ENCODE measurements around the gene HERC6. TPM values are rescaled to one million over a fixed set of nuclear protein-coding genes. Genes with fewer than 3 reads are reported as not detected.
"Not testable (repeated sequence)": the region's sequence is repeated elsewhere in the genome, so short reads cannot be mapped to it uniquely, and the experiment has no call there.

Gene HERC6
- total RNA-seq, 1 experiment from 2014 or later, result 2.4 TPM

DNA sequence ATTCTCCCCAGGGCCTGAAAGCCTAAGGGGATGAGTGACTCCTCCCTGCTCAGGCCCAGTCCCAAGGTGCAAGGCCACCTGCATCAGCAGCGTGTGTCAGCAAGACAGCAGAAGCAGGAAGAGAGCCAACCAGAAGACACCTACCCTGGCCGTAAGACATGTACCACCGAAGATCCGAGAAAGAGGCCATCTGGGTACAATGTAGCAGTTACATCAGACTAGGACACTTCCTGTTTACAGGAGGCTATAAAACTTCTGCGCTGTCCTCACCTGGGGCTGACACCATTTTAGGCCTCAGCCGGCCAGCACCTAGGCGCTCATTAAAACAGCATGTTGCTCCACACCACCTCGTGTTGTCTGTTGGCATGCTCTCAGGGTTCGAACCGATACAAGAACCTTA lies 19.1 kb upstream of the HERC6 start:
- Mint-ChIP-seq H3K27me3 (ENCODE audit: insufficient read depth, unreplicated experiment) (no peaks in the 10 kb centered on the region), H3K27ac (ENCODE audit: low read depth, unreplicated experiment) (no peak overlapping the region), H3K4me1 (ENCODE audit: insufficient read depth, unreplicated experiment) (no peaks in the 10 kb centered on the region), H3K4me3 (ENCODE audit: unreplicated experiment) (no peak overlapping the region), H3K9me3 (ENCODE audit: unreplicated experiment) (peaks cover 10% of the 10 kb centered on the region), H3K36me3 (ENCODE audit: insufficient read depth, unreplicated experiment) (no peaks in the 10 kb centered on the region)
- ChIA-PET CTCF (no interaction called here), POLR2A (no interaction called here)
- no peak for DNase-seq (ENCODE audit: unreplicated experiment)
- no TSS peak for BruUV-seq (replicated peaks)
- intact Hi-C loops (cut with micrococcal nuclease), result no loop called here
- TF ChIP-seq, protein P1, sequence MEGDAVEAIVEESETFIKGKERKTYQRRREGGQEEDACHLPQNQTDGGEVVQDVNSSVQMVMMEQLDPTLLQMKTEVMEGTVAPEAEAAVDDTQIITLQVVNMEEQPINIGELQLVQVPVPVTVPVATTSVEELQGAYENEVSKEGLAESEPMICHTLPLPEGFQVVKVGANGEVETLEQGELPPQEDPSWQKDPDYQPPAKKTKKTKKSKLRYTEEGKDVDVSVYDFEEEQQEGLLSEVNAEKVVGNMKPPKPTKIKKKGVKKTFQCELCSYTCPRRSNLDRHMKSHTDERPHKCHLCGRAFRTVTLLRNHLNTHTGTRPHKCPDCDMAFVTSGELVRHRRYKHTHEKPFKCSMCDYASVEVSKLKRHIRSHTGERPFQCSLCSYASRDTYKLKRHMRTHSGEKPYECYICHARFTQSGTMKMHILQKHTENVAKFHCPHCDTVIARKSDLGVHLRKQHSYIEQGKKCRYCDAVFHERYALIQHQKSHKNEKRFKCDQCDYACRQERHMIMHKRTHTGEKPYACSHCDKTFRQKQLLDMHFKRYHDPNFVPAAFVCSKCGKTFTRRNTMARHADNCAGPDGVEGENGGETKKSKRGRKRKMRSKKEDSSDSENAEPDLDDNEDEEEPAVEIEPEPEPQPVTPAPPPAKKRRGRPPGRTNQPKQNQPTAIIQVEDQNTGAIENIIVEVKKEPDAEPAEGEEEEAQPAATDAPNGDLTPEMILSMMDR (IDR thresholded peaks at IDR 0.05; ENCODE audit: unreplicated experiment), result no peak

DNA sequence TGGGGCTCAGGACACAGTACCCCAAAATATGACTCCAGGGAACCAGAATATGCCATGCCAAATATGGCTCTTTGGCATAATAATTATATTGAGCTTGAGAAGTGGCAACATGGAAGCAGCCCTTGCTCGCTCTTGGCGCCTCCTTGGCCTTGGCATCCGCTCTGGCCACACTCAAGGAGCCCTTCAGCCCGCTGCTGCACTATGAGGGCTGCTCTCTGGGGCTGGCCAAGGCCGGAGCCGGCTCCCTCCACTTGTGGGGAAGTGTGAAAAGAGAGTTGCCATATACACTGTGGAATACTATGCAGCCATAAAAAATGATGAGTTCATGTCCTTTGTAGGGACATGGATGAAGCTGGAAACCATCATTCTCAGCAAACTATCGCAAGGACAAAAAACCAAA lies 18.4 kb upstream of the HERC6 start:
- BruUV-seq (replicated peaks), result no TSS peak
- CTCF ChIA-PET, result interaction anchor here (0.7 to 1.6 kb wide), 2 partner anchors 87 to 153 kb away, joined by 3 to 5 read pairs; no protein-coding TSS in a partner anchor
- no peaks in the 10 kb centered on the region for H3K4me1 Mint-ChIP-seq (ENCODE audit: insufficient read depth, unreplicated experiment)
- TF ChIP-seq, protein P1 (IDR thresholded peaks at IDR 0.05; ENCODE audit: unreplicated experiment), result no peak
- intact Hi-C loops (cut with micrococcal nuclease), result no loop called here
- H3K27ac Mint-ChIP-seq (ENCODE audit: low read depth, unreplicated experiment), result no peak overlapping the region
- no peaks in the 10 kb centered on the region for H3K27me3 Mint-ChIP-seq (ENCODE audit: insufficient read depth, unreplicated experiment)
- peaks cover 12% of the 10 kb centered on the region for H3K9me3 Mint-ChIP-seq (ENCODE audit: unreplicated experiment)
- H3K4me3 Mint-ChIP-seq (ENCODE audit: unreplicated experiment), result no peak overlapping the region
- no peak for DNase-seq (ENCODE audit: unreplicated experiment)
- POLR2A ChIA-PET, result interaction anchor here (0.6 kb wide), 1 partner anchor 9 kb away, joined by 3 read pairs; no protein-coding TSS in a partner anchor
- no peaks in the 10 kb centered on the region for H3K36me3 Mint-ChIP-seq (ENCODE audit: insufficient read depth, unreplicated experiment)

DNA sequence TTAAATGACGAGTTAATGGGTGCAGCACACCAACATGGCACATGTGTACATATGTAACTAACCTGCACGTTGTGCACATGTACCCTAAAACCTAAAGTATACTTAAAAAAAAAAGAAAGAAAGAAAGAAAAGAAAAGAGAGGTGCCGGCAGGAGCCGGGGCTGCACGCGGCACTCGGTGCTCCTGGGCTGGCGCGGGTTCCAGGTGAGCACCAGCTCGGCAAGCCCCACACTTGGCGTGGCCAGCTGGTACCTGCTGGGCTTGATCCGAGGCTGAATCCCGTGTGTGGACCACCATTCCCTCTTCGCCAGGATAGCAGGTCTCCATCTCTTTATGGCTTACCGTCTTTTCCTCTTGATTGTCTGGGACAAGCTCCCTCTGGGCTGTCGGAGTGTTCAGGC lies 17.9 kb upstream of the HERC6 start:
- Mint-ChIP-seq H3K27me3 (ENCODE audit: insufficient read depth, unreplicated experiment) (no peaks in the 10 kb centered on the region), H3K9me3 (ENCODE audit: unreplicated experiment) (peaks cover 12% of the 10 kb centered on the region), H3K4me1 (ENCODE audit: insufficient read depth, unreplicated experiment) (no peaks in the 10 kb centered on the region), H3K4me3 (ENCODE audit: unreplicated experiment) (no peak overlapping the region), H3K36me3 (ENCODE audit: insufficient read depth, unreplicated experiment) (no peaks in the 10 kb centered on the region), H3K27ac (ENCODE audit: low read depth, unreplicated experiment) (no peak overlapping the region)
- intact Hi-C loops (cut with micrococcal nuclease), result no loop called here
- no peak for DNase-seq (ENCODE audit: unreplicated experiment)
- TF ChIP-seq, protein P1 (IDR thresholded peaks at IDR 0.05; ENCODE audit: unreplicated experiment), result no peak
- CTCF ChIA-PET, result interaction anchor here (0.6 to 1.6 kb wide), 4 partner anchors 8 to 511 kb away, joined by 3 to 5 read pairs (median 4); no protein-coding TSS in a partner anchor
- no TSS peak for BruUV-seq (replicated peaks)
- POLR2A ChIA-PET, result no interaction called here

DNA sequence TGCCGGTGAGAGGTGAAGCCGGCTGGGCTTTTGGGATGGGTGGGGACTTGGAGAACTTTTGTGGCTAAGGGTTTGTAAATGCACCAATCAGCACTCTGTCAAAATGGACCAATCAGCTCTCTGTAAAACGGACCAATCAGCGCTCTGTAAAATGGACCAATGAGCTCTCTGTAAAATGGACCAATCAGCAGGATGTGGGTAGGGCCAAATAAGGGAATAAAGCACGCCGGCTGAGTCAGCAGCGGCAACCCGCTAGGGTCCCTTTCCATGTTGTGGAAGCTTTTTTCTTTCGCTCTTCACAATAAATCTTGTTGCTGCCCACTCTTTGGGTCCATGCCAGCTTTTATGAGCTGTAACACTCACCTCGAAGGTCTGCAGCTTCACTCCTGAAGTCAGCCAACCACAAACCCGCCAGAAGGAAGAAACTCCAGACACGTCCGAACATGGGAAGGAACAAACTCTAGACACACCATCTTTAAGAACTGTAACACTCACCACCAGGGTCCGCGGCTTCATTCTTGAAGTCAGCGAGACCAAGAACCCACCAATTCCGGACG lies 17.4 kb upstream of the HERC6 start:
- ChIA-PET POLR2A (interaction anchor here (0.6 kb wide), 1 partner anchor 353 kb away, joined by 3 read pairs; no protein-coding TSS in a partner anchor), CTCF (interaction anchor here (0.6 to 1.6 kb wide), 6 partner anchors 9 to 512 kb away, joined by 3 to 5 read pairs (median 3); no protein-coding TSS in a partner anchor)
- peaks cover 12% of the 10 kb centered on the region for H3K9me3 Mint-ChIP-seq (ENCODE audit: unreplicated experiment)
- H3K4me3 Mint-ChIP-seq (ENCODE audit: unreplicated experiment); H3K4me1 Mint-ChIP-seq (ENCODE audit: insufficient read depth, unreplicated experiment); H3K27ac Mint-ChIP-seq (ENCODE audit: low read depth, unreplicated experiment); H3K27me3 Mint-ChIP-seq (ENCODE audit: insufficient read depth, unreplicated experiment); intact Hi-C loops (cut with micrococcal nuclease); BruUV-seq (replicated peaks); H3K36me3 Mint-ChIP-seq (ENCODE audit: insufficient read depth, unreplicated experiment): not testable (repeated sequence)
- peak; percentile 8 for DNase-seq (ENCODE audit: unreplicated experiment)

All from MCF 10A (cell line).